ENCODE data around the gene ST3GAL6.
"Not testable (repeated sequence)": the region's sequence is repeated elsewhere in the genome, so short reads cannot be mapped to it uniquely, and the experiment has no call there.

The ST3GAL6 gene

GRCh38 chr3:98807561-98807960 is 44.4 kb downstream of the ST3GAL6 start:
- no peak for DNase-seq

- no peak for DNase-seq
Measured at GRCh38 chr3:98808071-98808470, 44.9 kb downstream of the ST3GAL6 start.

- DNase-seq = no peak
Measured at GRCh38 chr3:98809557-98809956, 46.4 kb downstream of the ST3GAL6 start.

- no peak for DNase-seq
Measured at GRCh38 chr3:98811048-98811447, 47.9 kb downstream of the ST3GAL6 start.

GRCh38 chr3:98812851-98813374 is 49.8 kb downstream of the ST3GAL6 start:
- no peak for DNase-seq

- no peak for DNase-seq
Measured at GRCh38 chr3:98814817-98815420, 51.8 kb downstream of the ST3GAL6 start.

GRCh38 chr3:98817547-98818041 is 54.5 kb downstream of the ST3GAL6 start:
- no peak for DNase-seq

GRCh38 chr3:98821063-98821462 is 57.9 kb downstream of the ST3GAL6 start:
- no peak for DNase-seq

GRCh38 chr3:98823791-98824190 is 60.7 kb downstream of the ST3GAL6 start:
- no peak for DNase-seq

GRCh38 chr3:98824256-98824655 is 61.1 kb downstream of the ST3GAL6 start:
- DNase-seq = no peak

- no peak for DNase-seq
Measured at GRCh38 chr3:98826126-98826525, 63.0 kb downstream of the ST3GAL6 start.

GRCh38 chr3:98827221-98827920 is 64.2 kb downstream of the ST3GAL6 start:
- no peak for DNase-seq

- no peak for DNase-seq
Measured at GRCh38 chr3:98829246-98829832, 66.2 kb downstream of the ST3GAL6 start.

- DNase-seq = not testable (repeated sequence)
Measured at GRCh38 chr3:98831060-98831459, 67.9 kb downstream of the ST3GAL6 start.

- no peak for DNase-seq
Measured at GRCh38 chr3:98839846-98840245, 76.7 kb downstream of the ST3GAL6 start.

- no peak for DNase-seq
Measured at GRCh38 chr3:98843266-98843959, 80.3 kb downstream of the ST3GAL6 start.

Measured in CD4-positive, alpha-beta T cell treated with Interleukin-15 for 1 hour (primary cell).